ENCODE results near the gene HAP1.

- no peak for TF ChIP-seq POLR2A (IDR thresholded peaks at IDR 0.05)
- TF ChIP-seq CTCF (IDR thresholded peaks at IDR 0.05): no peak
Observed at GRCh38 chr17:41724476-41725050, 9.9 kb downstream of the HAP1 start.
